GM12875 (cell line): ENCODE measurements around the gene NAXD.

Source experiments
- H3K4me3 ChIP-seq: one replicate; pipeline ENCODE4 v1.5.1; 2011; ENCODE audit warnings: low read depth, low read length, control low read depth
- TF ChIP-seq, protein P1 (sequence below): IDR thresholded peaks from 2 replicates; pipeline ENCODE4 v1.5.1; 2011; ENCODE audit warnings: low read depth, mild to moderate bottlenecking, control low read depth, inconsistent platforms, low read length, moderate library complexity, borderline replicate concordance; ENCODE audit not compliant: insufficient read depth

The NAXD gene

DNA sequence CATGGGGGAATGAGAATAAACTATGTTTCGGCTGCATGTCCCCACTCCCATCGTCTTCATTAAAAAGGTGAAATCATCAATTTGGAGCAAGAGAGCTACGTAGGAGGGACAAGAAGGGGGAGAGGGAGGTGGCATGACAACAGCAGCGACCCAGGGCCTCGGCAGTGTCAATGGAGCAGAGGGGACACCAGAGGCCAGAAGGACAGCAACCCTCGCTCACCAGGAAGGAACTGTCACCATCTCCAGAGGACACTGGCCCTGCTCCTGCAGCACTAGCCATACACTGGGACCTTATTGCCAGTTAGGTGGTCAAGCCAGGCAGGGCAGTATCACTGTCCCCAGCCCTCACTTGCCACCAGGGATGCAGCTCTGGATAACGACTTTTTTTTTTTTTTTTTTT lies 34.2 kb downstream of the NAXD start:
- TF ChIP-seq, protein P1, sequence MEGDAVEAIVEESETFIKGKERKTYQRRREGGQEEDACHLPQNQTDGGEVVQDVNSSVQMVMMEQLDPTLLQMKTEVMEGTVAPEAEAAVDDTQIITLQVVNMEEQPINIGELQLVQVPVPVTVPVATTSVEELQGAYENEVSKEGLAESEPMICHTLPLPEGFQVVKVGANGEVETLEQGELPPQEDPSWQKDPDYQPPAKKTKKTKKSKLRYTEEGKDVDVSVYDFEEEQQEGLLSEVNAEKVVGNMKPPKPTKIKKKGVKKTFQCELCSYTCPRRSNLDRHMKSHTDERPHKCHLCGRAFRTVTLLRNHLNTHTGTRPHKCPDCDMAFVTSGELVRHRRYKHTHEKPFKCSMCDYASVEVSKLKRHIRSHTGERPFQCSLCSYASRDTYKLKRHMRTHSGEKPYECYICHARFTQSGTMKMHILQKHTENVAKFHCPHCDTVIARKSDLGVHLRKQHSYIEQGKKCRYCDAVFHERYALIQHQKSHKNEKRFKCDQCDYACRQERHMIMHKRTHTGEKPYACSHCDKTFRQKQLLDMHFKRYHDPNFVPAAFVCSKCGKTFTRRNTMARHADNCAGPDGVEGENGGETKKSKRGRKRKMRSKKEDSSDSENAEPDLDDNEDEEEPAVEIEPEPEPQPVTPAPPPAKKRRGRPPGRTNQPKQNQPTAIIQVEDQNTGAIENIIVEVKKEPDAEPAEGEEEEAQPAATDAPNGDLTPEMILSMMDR: no peak
- no peak overlapping the region for H3K4me3 ChIP-seq

DNA sequence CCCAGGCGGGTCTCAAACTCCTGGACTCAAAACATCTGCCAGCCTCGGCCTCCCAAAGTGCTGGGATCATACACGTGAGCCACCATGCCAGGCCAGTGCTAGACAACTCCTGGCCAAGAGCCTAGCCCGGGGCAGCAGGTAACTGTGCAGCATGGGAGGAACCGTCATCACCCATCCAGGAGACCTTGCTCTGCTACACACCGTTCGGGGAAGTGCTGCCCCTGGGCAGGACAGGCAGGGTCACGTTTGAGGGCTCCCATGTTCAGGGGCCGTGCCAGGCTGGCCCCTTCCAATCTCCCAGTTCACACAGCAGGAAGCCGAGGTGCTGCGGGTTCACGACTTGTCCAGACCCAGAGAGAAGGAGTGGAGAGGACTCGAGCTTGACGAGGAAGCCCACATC lies 35.1 kb downstream of the NAXD start:
- TF ChIP-seq, protein P1: no peak

DNA sequence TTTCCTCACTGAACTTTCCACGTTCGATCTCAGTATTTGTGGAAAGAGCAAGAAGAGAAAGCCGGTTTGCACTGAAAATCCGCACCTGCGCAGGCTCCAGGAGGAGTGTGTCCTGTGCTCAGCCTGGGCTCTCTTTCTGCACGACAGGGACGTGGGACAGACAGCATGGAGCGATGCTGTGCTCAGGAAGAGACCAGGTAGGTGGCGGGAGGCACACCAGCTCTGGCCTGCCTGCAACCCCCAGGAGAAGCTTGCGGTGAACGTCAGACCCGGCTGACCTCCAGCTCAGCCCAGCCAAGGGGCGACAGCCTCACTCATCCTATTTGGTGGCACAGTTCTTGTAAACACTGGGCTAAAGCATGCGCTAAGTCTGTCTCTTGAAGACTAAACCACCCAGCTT lies 35.9 kb downstream of the NAXD start:
- TF ChIP-seq, protein P1: no peak
- H3K4me3 ChIP-seq: no peak overlapping the region

More for the DNA sequence above, 35.1 kb downstream of the NAXD start:
- no peak overlapping the region for H3K4me3 ChIP-seq

DNA sequence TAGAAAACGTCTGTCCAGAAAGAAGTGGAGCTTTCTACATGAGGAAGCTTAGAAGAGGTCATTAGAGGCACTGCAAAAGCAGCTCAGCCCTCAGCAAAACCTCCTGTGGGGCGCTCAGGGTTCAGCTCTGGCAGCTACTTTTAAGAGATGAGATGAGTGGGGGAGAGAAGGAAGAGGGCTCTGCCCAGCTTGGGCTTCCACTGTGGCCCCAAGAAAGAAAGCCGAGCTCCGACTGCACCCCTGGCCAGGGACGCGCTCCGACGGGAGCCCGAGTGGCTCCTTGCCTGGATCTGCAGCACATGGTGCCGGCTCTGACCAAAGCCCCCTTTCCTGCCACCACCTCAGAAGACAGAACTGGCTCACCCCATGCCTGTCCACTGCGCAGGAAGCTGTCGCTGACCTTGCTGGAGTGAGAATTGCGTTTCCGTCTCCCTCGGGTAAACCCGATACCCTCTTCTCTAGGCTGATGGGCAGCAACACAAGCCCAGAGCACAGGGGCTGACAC lies 36.4 kb downstream of the NAXD start:
- TF ChIP-seq, protein P1: no peak
- H3K4me3 ChIP-seq: no peak overlapping the region

DNA sequence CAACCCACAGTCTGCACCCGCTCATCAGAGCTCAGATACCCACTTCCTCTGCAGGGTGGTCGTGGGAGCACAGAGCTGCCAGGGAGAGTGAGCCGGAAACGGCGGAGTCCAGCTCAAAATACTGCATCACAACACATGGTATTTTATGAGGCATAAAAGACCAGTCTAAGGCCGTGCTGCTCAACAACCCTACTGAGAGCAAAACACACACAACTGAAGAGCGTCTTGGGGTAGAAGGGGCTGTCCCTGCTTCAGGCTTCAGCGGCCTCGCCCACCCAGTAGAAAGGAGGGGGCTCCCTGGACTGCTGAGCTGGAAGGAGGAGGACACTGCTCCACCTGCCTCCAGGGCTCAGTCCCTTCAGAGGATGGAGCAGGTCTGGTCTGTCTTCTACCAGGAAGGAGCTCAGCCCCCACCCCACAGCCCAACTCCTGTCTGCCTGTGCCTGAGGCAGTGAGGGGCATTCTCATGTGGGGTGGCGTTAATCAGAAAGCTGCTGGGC lies 36.9 kb downstream of the NAXD start:
- TF ChIP-seq, protein P1: no peak
- no peak overlapping the region for H3K4me3 ChIP-seq

DNA sequence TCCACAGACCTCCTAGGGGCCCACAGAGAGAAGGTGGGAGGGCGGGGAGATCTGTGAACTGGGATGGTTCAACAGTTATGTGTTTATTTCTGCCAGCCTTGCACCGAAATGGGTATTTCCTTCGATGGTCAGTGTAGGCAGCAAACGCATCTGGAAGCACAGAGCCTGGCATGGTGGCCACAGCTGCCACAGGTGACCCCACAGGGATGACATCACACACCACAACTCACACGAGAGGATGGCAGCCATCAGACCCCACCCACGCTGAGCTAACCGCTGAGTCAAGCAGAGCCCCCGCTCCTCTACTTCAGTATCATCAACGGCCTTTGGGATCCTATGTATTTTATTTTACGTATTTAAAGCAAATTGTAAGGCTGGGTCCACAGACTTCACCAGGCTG lies 37.4 kb downstream of the NAXD start:
- no peak overlapping the region for H3K4me3 ChIP-seq

DNA sequence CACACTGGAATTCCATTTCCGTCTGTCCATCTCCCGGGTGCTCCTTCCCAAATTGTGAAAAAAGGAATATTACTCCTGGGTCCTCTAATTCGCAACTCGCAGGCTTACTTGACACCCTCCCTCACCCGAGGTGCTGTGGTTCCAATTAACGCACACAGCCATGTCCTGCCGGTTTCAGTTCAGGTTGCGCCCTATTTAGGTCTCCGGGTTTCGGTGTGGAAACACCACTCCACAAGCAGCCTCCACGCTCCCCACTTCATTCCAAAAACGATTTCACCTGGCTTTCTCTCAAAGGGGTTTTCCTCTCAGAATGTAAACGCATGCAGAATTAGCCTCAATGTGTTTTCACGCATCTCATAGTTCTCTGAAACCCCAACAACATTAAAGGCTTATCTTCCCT lies 37.9 kb downstream of the NAXD start:
- TF ChIP-seq, protein P1: no peak
- no peak overlapping the region for H3K4me3 ChIP-seq

More for the DNA sequence above, 37.4 kb downstream of the NAXD start:
- TF ChIP-seq, protein P1: no peak
